Activated CD4-positive, alpha-beta T cell treated with anti-CD3 and anti-CD28 coated beads, Interleukin-2, amount 10 ng/mL, durations not matched to agents 7 days and 5 days (primary cell): Measurements from ENCODE around the gene POU2F1. TPM values are rescaled to one million over a fixed set of nuclear protein-coding genes. Genes with fewer than 3 reads are reported as not detected.

Experiments
- CTCF ChIA-PET: fragments of 350-600 bp; sonication (Branson Sonifier 250); formaldehyde crosslinking; loops from one replicate; lab custom pipeline; 2021; ENCODE audit warnings: antibody characterized with exemption; lab: Charles Lee
- POLR2A ChIA-PET: fragments of 350-600 bp; sonication (Branson Sonifier 250); formaldehyde crosslinking; loops from one replicate; lab custom pipeline; 2021; ENCODE audit warnings: antibody characterized with exemption; lab: Charles Lee
- DNase-seq: peaks from one replicate; pipeline ENCODE4 v3.0.0-alpha.2; 2020
- H3K27ac Mint-ChIP-seq: one replicate; pipeline ENCODE4 v1.8.0; 2021; ENCODE audit warnings: mild to moderate bottlenecking, moderate library complexity, mixed read lengths
- H3K27me3 Mint-ChIP-seq: one replicate; pipeline ENCODE4 v1.8.0; 2021; ENCODE audit warnings: mixed read lengths
- H3K36me3 Mint-ChIP-seq: one replicate; pipeline ENCODE4 v1.8.0; 2021; ENCODE audit warnings: low read depth, mixed read lengths
- H3K4me1 Mint-ChIP-seq: one replicate; pipeline ENCODE4 v1.8.0; 2021; ENCODE audit warnings: mixed read lengths
- H3K4me3 Mint-ChIP-seq: one replicate; pipeline ENCODE4 v1.8.0; 2021; ENCODE audit warnings: mild to moderate bottlenecking, moderate library complexity, mixed read lengths
- H3K9me3 Mint-ChIP-seq: one replicate; pipeline ENCODE4 v1.8.0; 2021; ENCODE audit warnings: mixed read lengths
- total RNA-seq, 2 experiments: library from RNA; stranded (reverse); gene quantifications; one replicate each; pipeline ENCODE4 v1.2.3, GENCODE V29; 2021

The POU2F1 gene
- total RNA-seq, 2 experiments from 2014 or later: 22.0 to 22.3 TPM

GRCh38 chr1:167412920-167413319 is 192.2 kb downstream of the POU2F1 start:
- Mint-ChIP-seq H3K4me3 (no peak overlapping the region), H3K36me3 (peaks cover 31% of the 10 kb centered on the region), H3K27ac (no peak overlapping the region), H3K4me1 (peaks cover 16% of the 10 kb centered on the region), H3K27me3 (no peaks in the 10 kb centered on the region), H3K9me3 (no peaks in the 10 kb centered on the region)
- ChIA-PET POLR2A (no interaction called here), CTCF (interaction anchor here (0.7 kb wide), 1 partner anchor 20 kb away, joined by 3 read pairs; no protein-coding TSS in a partner anchor)
- DNase-seq: no peak

DNA sequence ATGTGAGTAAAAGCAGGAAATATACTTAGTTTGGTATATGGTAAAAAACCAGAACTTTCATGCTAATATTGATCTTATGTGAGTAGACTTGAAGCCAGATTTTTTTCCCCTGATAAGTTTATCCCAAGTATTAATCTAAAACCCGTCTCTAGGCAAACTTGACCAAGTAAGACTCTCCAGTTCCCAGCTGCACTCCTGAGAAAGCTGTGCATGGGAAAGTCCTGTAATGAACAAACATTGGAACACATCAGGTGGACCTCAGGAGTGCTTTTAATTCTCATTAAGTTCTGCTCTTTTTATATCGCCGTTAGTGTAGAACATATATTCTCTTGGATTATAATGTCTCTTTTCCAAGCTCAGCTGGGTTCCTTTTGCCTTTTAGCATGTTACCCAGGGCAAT is 192.6 kb downstream of the POU2F1 start:
- Mint-ChIP-seq H3K27me3 (no peaks in the 10 kb centered on the region), H3K4me1 (peaks cover 16% of the 10 kb centered on the region), H3K27ac (no peak overlapping the region), H3K36me3 (peaks cover 33% of the 10 kb centered on the region), H3K4me3 (no peak overlapping the region), H3K9me3 (no peaks in the 10 kb centered on the region)
- ChIA-PET POLR2A (no interaction called here), CTCF (interaction anchor here (1.2 kb wide), 1 partner anchor 30 kb away, joined by 4 read pairs; no protein-coding TSS in a partner anchor)
- DNase-seq: no peak

GRCh38 chr1:167416506-167416905 is 195.8 kb downstream of the POU2F1 start:
- H3K36me3 Mint-ChIP-seq: peaks cover 31% of the 10 kb centered on the region
- H3K4me1 Mint-ChIP-seq: peaks cover 14% of the 10 kb centered on the region
- H3K9me3 Mint-ChIP-seq: no peaks in the 10 kb centered on the region
- CTCF ChIA-PET: interaction anchor here (0.7 to 1.2 kb wide), 2 partner anchors 18 to 64 kb away, joined by 3 to 4 read pairs; no protein-coding TSS in a partner anchor
- H3K27ac Mint-ChIP-seq: no peak overlapping the region
- H3K4me3 Mint-ChIP-seq: no peak overlapping the region
- DNase-seq: no peak
- POLR2A ChIA-PET: no interaction called here
- H3K27me3 Mint-ChIP-seq: no peaks in the 10 kb centered on the region

GRCh38 chr1:167418391-167418790 is 197.7 kb downstream of the POU2F1 start:
- no peak overlapping the region for H3K4me3 Mint-ChIP-seq
- CTCF ChIA-PET: interaction anchor here (0.6 to 1.1 kb wide), 3 partner anchors 20 to 731 kb away, joined by 3 to 4 read pairs (median 3); no protein-coding TSS in a partner anchor
- no peaks in the 10 kb centered on the region for H3K9me3 Mint-ChIP-seq
- POLR2A ChIA-PET: no interaction called here
- H3K36me3 Mint-ChIP-seq: peaks cover 15% of the 10 kb centered on the region
- no peak overlapping the region for H3K27ac Mint-ChIP-seq
- no peak for DNase-seq
- H3K4me1 Mint-ChIP-seq: no peaks in the 10 kb centered on the region
- no peaks in the 10 kb centered on the region for H3K27me3 Mint-ChIP-seq

GRCh38 chr1:167419245-167419644 is 198.6 kb downstream of the POU2F1 start:
- Mint-ChIP-seq H3K4me1 (no peaks in the 10 kb centered on the region), H3K4me3 (no peak overlapping the region), H3K27ac (no peak overlapping the region), H3K27me3 (no peaks in the 10 kb centered on the region), H3K36me3 (peaks cover 12% of the 10 kb centered on the region), H3K9me3 (no peaks in the 10 kb centered on the region)
- no peak for DNase-seq
- CTCF ChIA-PET: interaction anchor here (0.7 to 1.1 kb wide), 2 partner anchors 21 to 116 kb away, joined by 3 to 4 read pairs; no protein-coding TSS in a partner anchor
- POLR2A ChIA-PET: no interaction called here

GRCh38 chr1:167420510-167420909 is 199.8 kb downstream of the POU2F1 start:
- no peak for DNase-seq
- CTCF ChIA-PET: interaction anchor here (1.1 kb wide), 1 partner anchor 153 kb away, joined by 3 read pairs; no protein-coding TSS in a partner anchor
- H3K36me3 Mint-ChIP-seq: peaks cover 12% of the 10 kb centered on the region
- H3K27ac Mint-ChIP-seq: no peak overlapping the region
- H3K4me1 Mint-ChIP-seq: no peaks in the 10 kb centered on the region
- H3K27me3 Mint-ChIP-seq: no peaks in the 10 kb centered on the region
- POLR2A ChIA-PET: no interaction called here
- no peaks in the 10 kb centered on the region for H3K9me3 Mint-ChIP-seq
- no peak overlapping the region for H3K4me3 Mint-ChIP-seq

GRCh38 chr1:167423684-167424619 is 203.3 kb downstream of the POU2F1 start:
- POLR2A ChIA-PET: no interaction called here

GRCh38 chr1:167425482-167425881 is 204.8 kb downstream of the POU2F1 start:
- no peak overlapping the region for H3K27ac Mint-ChIP-seq
- DNase-seq: no peak
- H3K9me3 Mint-ChIP-seq: no peaks in the 10 kb centered on the region
- peaks cover 23% of the 10 kb centered on the region for H3K4me1 Mint-ChIP-seq
- no peaks in the 10 kb centered on the region for H3K27me3 Mint-ChIP-seq
- ChIA-PET CTCF (interaction anchor here (0.6 to 1.3 kb wide), 2 partner anchors 130 to 1840 kb away, joined by 3 read pairs; no protein-coding TSS in a partner anchor), POLR2A (no interaction called here)
- H3K36me3 Mint-ChIP-seq: peaks cover 19% of the 10 kb centered on the region
- no peak overlapping the region for H3K4me3 Mint-ChIP-seq

More at GRCh38 chr1:167423684-167424619, 203.3 kb downstream of the POU2F1 start:
- no peak overlapping the region for H3K4me3 Mint-ChIP-seq
- CTCF ChIA-PET: interaction anchor here (0.8 to 1.4 kb wide), 3 partner anchors 23 to 156 kb away, joined by 3 read pairs; no protein-coding TSS in a partner anchor
- DNase-seq: no peak
- no peaks in the 10 kb centered on the region for H3K9me3 Mint-ChIP-seq
- peaks cover 6% of the 10 kb centered on the region for H3K36me3 Mint-ChIP-seq
- no peak overlapping the region for H3K27ac Mint-ChIP-seq
- H3K4me1 Mint-ChIP-seq: peaks cover 13% of the 10 kb centered on the region
- no peaks in the 10 kb centered on the region for H3K27me3 Mint-ChIP-seq

GRCh38 chr1:167426716-167427115 is 206.0 kb downstream of the POU2F1 start:
- H3K9me3 Mint-ChIP-seq: no peaks in the 10 kb centered on the region
- DNase-seq: no peak
- H3K36me3 Mint-ChIP-seq: peaks cover 28% of the 10 kb centered on the region
- no peak overlapping the region for H3K4me3 Mint-ChIP-seq
- no peaks in the 10 kb centered on the region for H3K27me3 Mint-ChIP-seq
- H3K27ac Mint-ChIP-seq: peak overlapping the region; percentile 16
- POLR2A ChIA-PET: no interaction called here
- CTCF ChIA-PET: interaction anchor here (1.6 to 1.7 kb wide), 2 partner anchors 17 to 53 kb away, joined by 3 to 4 read pairs; no protein-coding TSS in a partner anchor
- H3K4me1 Mint-ChIP-seq: peaks cover 30% of the 10 kb centered on the region

GRCh38 chr1:167427848-167428247 is 207.2 kb downstream of the POU2F1 start:
- H3K4me1 Mint-ChIP-seq: peaks cover 30% of the 10 kb centered on the region
- no peak for DNase-seq
- CTCF ChIA-PET: interaction anchor here (0.8 to 1.7 kb wide), 4 partner anchors 18 to 112 kb away, joined by 3 to 5 read pairs (median 4); no protein-coding TSS in a partner anchor
- POLR2A ChIA-PET: no interaction called here
- no peaks in the 10 kb centered on the region for H3K27me3 Mint-ChIP-seq
- no peak overlapping the region for H3K4me3 Mint-ChIP-seq
- peak overlapping the region; percentile 55 for H3K27ac Mint-ChIP-seq
- peaks cover 38% of the 10 kb centered on the region for H3K36me3 Mint-ChIP-seq
- no peaks in the 10 kb centered on the region for H3K9me3 Mint-ChIP-seq

- POLR2A ChIA-PET: no interaction called here
- Mint-ChIP-seq H3K9me3 (no peaks in the 10 kb centered on the region), H3K36me3 (peaks cover 43% of the 10 kb centered on the region), H3K27me3 (no peaks in the 10 kb centered on the region), H3K4me3 (no peak overlapping the region), H3K27ac (peak overlapping the region; percentile 55), H3K4me1 (peaks cover 32% of the 10 kb centered on the region)
- DNase-seq: no peak
- CTCF ChIA-PET: interaction anchor here (1.6 kb wide), 1 partner anchor 112 kb away, joined by 5 read pairs; no protein-coding TSS in a partner anchor
Observed at GRCh38 chr1:167428395-167428794, 207.7 kb downstream of the POU2F1 start.

- no peak for DNase-seq
- POLR2A ChIA-PET: no interaction called here
- Mint-ChIP-seq H3K27me3 (no peaks in the 10 kb centered on the region), H3K4me3 (no peak overlapping the region), H3K4me1 (peaks cover 37% of the 10 kb centered on the region), H3K36me3 (peaks cover 51% of the 10 kb centered on the region), H3K9me3 (no peaks in the 10 kb centered on the region), H3K27ac (peak overlapping the region; percentile 77)
- CTCF ChIA-PET: interaction anchor here (0.6 to 1.0 kb wide), 2 partner anchors 18 to 78 kb away, joined by 3 read pairs; no protein-coding TSS in a partner anchor
Observed at GRCh38 chr1:167429612-167430011, 208.9 kb downstream of the POU2F1 start.
